ENCODE data around the gene KCTD13.

DNA sequence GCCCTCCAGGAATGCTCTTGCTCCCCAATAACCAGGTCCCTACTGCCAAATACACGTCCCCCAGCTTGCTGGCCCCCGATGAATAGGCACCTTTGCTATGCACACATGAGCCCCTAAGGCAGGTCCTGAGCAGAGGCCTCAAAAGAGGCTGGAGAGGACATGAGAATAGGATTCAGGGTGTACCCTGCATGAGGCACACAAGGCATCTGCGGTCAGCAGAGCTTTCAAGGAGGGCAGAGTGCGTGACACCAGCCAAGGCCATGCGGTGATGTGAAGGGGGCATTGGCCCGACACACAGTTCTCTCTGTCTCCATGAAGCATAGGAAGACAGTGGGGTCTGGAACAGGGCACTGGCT lies 33.6 kb downstream of the KCTD13 start:
- TF ChIP-seq, protein P1, sequence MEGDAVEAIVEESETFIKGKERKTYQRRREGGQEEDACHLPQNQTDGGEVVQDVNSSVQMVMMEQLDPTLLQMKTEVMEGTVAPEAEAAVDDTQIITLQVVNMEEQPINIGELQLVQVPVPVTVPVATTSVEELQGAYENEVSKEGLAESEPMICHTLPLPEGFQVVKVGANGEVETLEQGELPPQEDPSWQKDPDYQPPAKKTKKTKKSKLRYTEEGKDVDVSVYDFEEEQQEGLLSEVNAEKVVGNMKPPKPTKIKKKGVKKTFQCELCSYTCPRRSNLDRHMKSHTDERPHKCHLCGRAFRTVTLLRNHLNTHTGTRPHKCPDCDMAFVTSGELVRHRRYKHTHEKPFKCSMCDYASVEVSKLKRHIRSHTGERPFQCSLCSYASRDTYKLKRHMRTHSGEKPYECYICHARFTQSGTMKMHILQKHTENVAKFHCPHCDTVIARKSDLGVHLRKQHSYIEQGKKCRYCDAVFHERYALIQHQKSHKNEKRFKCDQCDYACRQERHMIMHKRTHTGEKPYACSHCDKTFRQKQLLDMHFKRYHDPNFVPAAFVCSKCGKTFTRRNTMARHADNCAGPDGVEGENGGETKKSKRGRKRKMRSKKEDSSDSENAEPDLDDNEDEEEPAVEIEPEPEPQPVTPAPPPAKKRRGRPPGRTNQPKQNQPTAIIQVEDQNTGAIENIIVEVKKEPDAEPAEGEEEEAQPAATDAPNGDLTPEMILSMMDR (IDR thresholded peaks at IDR 0.05) = no peak
- TF ChIP-seq POLR2A (IDR thresholded peaks at IDR 0.05) = no peak
- TF ChIP-seq POLR2AphosphoS5 (IDR thresholded peaks at IDR 0.05) = no peak
- no peak for TF ChIP-seq EP300 (IDR thresholded peaks at IDR 0.05)
